MG63 (cell line): ENCODE measurements around the gene ANK3. TPM values are rescaled to one million over a fixed set of nuclear protein-coding genes. Genes with fewer than 3 reads are reported as not detected.

Experiments used
- DNase-seq: peaks from one replicate; pipeline ENCODE4 v3.0.0-alpha.2; 2020
- H3K27me3 ChIP-seq: fragments of 250-450 bp; sonication (Bioruptor Pico); 2 replicates; pipeline ENCODE4 v1.5.1; 2020; ENCODE audit warnings: mild to moderate bottlenecking, moderate library complexity
- H3K36me3 ChIP-seq: fragments of 250-450 bp; sonication (Bioruptor Pico); 2 replicates; pipeline ENCODE4 v1.5.1; 2020; ENCODE audit warnings: mild to moderate bottlenecking, moderate library complexity
- H3K4me3 ChIP-seq: fragments of 250-450 bp; sonication (Bioruptor Pico); 2 replicates; pipeline ENCODE4 v1.5.1; 2020; ENCODE audit warnings: mild to moderate bottlenecking, moderate library complexity
- H3K9me3 ChIP-seq: fragments of 250-450 bp; sonication (Bioruptor Pico); 2 replicates; pipeline ENCODE4 v1.5.1; 2020; ENCODE audit warnings: mild to moderate bottlenecking, moderate library complexity
- total RNA-seq: library from RNA; depleted of rRNA; stranded (reverse); fragments of >200 nt; shearing (Covaris generic); gene quantifications from 2 replicates; pipeline ENCODE4 v1.2.3, GENCODE V29; 2014; ENCODE audit warnings: low replicate concordance

ANK3 gene
- total RNA-seq, 1 experiment from 2014 or later: 1.7 TPM

DNA sequence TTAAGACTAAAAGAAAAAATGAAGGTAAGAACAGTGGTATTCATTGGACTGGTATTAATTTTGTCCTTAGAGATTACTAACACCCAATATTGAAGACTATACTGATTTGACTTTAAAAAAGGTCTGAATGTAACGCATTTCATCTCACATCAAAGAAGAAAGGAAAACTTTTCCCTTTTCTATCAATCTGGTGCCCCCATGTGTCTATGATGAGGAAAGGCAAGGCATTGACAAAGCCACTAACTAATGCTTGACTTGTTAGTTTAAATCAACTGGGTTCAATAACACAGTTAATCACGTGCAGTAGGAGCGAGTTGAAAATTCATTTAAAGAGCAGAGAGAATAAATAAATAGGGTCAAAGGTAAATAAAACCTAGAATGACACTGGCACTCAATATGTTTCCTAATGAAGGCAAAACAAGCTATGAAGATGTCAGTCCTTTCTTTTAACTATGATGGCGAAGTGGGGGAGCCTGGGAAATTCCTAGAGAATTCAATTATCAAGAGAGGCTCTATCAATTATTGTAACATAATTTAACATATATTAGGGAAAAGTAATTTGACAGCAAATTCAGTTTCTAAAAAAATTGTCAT, 180.9 kb downstream of the ANK3 start:
- no peak for DNase-seq
- Histone ChIP-seq H3K36me3 (no peaks in the 10 kb centered on the region), H3K27me3 (peaks cover 10% of the 10 kb centered on the region), H3K9me3 (no peaks in the 10 kb centered on the region), H3K4me3 (no peak overlapping the region)

- Histone ChIP-seq H3K9me3 (no peaks in the 10 kb centered on the region), H3K27me3 (peaks cover 5% of the 10 kb centered on the region), H3K36me3 (no peaks in the 10 kb centered on the region), H3K4me3 (no peak overlapping the region)
- no peak for DNase-seq
These were observed 181.8 kb downstream of the ANK3 start for GRCh38 chr10:60207894-60208293.

GRCh38 chr10:60206735-60207134, 182.9 kb downstream of the ANK3 start:
- Histone ChIP-seq H3K27me3 (0 out of 2 replicates have a peak, but pooled peaks cover 2% of the 10 kb centered on the region), H3K36me3 (no peaks in the 10 kb centered on the region), H3K4me3 (no peak overlapping the region), H3K9me3 (no peaks in the 10 kb centered on the region)
- no peak for DNase-seq

- H3K9me3 ChIP-seq: no peaks in the 10 kb centered on the region
- no peaks in the 10 kb centered on the region for H3K36me3 ChIP-seq
- no peak for DNase-seq
- 0 out of 2 replicates have a peak, but pooled peaks cover 2% of the 10 kb centered on the region for H3K27me3 ChIP-seq
- H3K4me3 ChIP-seq: no peak overlapping the region
These were observed 183.9 kb downstream of the ANK3 start for GRCh38 chr10:60205741-60206140.

DNA sequence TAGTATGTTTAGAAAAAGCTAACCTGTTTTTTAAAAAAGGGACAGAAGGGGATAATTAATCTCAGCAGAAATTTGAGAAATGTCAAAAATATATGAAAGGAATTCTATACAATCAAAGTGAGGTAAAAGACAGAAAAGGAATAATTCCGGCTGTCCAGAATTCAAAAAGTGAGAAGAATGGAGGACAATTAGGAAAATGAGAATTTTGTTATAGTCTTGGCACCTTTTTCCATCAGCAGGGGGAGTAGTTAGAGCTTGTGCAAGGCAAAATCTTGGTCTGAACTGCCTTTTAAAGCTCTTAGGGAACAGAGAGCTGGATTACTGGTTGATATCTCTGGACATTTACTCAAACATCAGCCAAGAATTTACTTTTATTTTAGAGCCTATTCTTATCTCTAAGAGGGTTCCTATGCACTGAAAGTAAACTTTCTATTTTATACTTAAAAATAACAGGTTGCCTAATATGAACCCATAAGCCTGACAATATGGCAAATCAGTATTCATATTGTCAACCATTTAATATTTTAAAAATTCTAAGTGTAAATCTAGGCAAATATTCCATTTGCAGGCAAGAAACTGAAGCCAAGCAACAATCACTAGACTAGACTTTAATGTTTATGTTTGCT, 185.6 kb downstream of the ANK3 start:
- DNase-seq: no peak
- Histone ChIP-seq H3K36me3 (no peaks in the 10 kb centered on the region), H3K4me3 (no peak overlapping the region), H3K27me3 (0 out of 2 replicates have a peak, but pooled peaks cover 2% of the 10 kb centered on the region), H3K9me3 (no peaks in the 10 kb centered on the region)

DNA sequence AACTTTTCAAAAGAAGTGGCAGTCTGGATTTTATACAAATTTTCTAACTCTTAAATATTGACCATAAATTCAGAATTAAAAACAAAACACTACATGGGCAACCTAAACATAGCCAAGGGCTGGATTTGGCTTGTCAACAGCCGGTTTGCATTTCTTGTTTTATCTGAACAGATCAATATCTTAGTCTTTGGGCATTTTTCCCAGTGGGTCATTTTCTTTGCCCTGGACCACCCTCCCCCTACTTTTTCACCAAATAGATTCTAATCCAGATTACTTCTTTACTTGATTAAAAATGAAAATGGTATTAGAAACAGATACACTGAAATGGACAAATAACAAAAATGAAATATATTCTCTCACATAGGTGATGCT, 189.0 kb downstream of the ANK3 start:
- H3K27me3 ChIP-seq: no peaks in the 10 kb centered on the region
- H3K9me3 ChIP-seq: no peaks in the 10 kb centered on the region
- H3K4me3 ChIP-seq: no peak overlapping the region
- no peaks in the 10 kb centered on the region for H3K36me3 ChIP-seq
- no peak for DNase-seq

DNA sequence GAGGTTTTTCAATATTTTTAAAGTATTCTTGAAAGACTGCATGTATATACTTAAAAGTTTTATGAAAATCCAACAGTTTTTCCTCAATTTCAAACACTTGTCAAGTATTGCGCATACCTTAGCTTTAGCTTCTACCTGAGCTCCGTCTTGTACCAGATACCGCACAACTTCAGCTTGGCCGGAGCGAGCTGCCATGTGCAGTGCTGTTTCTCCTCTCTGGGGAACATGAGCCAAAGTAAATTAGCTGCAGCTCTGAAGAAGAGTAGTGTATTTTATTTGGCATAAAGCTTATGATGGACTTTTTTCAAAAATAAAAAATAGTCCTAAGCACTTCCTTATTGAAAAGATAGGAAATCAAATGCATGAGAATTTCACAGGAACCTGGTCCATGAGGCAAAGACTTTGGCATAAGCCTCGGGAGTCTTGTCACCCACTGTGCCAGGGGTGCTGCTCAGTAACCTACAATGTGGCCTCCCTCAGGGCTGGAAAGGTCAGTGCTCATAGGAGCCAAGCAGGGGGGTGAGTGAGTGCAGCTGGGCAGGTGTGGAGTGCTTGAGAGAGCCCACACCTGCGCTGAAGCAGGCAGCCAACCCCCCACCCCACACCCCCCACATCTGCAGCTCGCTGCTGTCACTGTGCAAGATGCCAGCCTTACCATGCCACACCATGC, 189.5 kb downstream of the ANK3 start:
- no peak for DNase-seq

GRCh38 chr10:60197206-60197605, 192.5 kb downstream of the ANK3 start:
- no peak overlapping the region for H3K4me3 ChIP-seq
- no peaks in the 10 kb centered on the region for H3K36me3 ChIP-seq
- no peaks in the 10 kb centered on the region for H3K27me3 ChIP-seq
- no peak for DNase-seq
- H3K9me3 ChIP-seq: no peaks in the 10 kb centered on the region

More for the DNA sequence above, 189.5 kb downstream of the ANK3 start:
- Histone ChIP-seq H3K27me3 (no peaks in the 10 kb centered on the region), H3K4me3 (no peak overlapping the region), H3K36me3 (no peaks in the 10 kb centered on the region), H3K9me3 (no peaks in the 10 kb centered on the region)

- H3K36me3 ChIP-seq: no peaks in the 10 kb centered on the region
- H3K4me3 ChIP-seq: no peak overlapping the region
- DNase-seq: no peak
- no peaks in the 10 kb centered on the region for H3K27me3 ChIP-seq
- no peaks in the 10 kb centered on the region for H3K9me3 ChIP-seq
These were observed 195.3 kb downstream of the ANK3 start for GRCh38 chr10:60194421-60194820.

DNA sequence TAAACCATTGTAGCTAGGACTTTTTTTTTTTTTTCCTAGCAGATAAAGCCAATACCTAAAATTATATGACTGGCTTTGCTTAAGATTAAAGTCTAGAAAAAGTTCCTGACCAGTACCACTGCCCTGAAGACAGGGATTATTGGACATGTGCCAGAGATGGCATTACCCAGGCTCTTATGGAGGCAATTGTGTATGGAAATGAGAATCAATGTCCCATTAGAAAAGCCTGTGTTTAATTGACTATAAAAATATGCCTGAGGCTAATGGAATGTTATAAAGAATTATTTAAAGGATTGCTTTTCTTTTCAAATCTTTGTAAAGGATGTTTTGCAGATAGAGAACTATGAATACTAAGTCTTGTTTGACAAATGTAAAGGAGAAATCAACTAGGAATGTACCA, 196.7 kb downstream of the ANK3 start:
- H3K9me3 ChIP-seq: no peaks in the 10 kb centered on the region
- DNase-seq: no peak
- no peaks in the 10 kb centered on the region for H3K27me3 ChIP-seq
- no peak overlapping the region for H3K4me3 ChIP-seq
- no peaks in the 10 kb centered on the region for H3K36me3 ChIP-seq

DNA sequence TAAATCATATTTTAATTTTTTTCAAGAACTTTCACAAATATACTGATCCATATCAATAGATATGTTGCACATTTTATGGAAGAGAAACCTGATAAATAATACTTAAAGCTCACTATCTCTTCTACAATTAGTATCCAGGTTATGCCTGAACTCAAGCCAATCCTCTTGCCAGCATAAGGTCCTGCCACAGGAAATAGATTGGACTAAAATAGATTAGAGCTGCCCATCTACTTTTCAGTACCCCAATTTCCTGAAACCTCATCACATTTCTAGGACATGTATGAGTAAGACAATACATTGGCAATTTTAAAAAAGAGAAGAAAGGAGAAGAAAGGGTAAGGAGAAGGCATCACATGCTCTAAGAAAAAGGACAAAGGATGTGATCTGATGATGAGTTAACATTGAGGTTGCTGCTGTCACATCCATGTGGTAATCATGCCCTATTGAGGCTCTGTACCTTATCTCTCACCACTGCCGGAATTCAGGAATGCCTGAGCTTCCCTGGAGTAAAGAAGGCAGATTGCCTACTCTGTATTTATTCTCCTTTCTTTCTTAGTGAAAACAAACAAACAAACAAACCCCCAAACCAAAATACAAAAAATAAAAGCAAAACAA, 199.7 kb downstream of the ANK3 start:
- DNase-seq: no peak
- Histone ChIP-seq H3K4me3 (no peak overlapping the region), H3K9me3 (no peaks in the 10 kb centered on the region), H3K27me3 (no peaks in the 10 kb centered on the region), H3K36me3 (no peaks in the 10 kb centered on the region)

GRCh38 chr10:60188548-60188947, 201.1 kb downstream of the ANK3 start:
- Histone ChIP-seq H3K36me3 (no peaks in the 10 kb centered on the region), H3K9me3 (no peaks in the 10 kb centered on the region), H3K27me3 (no peaks in the 10 kb centered on the region), H3K4me3 (no peak overlapping the region)
- no peak for DNase-seq

DNA sequence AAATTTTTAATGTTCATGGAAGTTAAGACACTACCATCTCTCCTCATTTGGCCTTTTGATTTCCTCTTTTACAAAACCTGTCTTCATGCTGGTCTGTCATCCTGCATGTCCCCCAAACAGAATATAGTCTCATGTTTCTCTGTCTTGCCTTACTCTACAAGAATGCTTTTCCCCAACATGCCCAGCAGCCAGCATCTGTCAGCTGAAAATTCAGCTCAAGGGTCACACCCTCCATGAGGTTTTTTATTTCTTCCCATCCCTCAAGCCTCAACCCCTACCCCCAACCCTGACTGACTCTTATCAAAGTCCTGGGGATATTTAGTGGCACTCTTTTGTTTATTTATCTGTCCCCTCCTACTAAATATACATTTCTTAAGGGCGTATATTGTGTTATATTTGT, 202.0 kb downstream of the ANK3 start:
- H3K9me3 ChIP-seq: no peaks in the 10 kb centered on the region
- no peaks in the 10 kb centered on the region for H3K27me3 ChIP-seq
- H3K36me3 ChIP-seq: no peaks in the 10 kb centered on the region
- no peak overlapping the region for H3K4me3 ChIP-seq
- no peak for DNase-seq

DNA sequence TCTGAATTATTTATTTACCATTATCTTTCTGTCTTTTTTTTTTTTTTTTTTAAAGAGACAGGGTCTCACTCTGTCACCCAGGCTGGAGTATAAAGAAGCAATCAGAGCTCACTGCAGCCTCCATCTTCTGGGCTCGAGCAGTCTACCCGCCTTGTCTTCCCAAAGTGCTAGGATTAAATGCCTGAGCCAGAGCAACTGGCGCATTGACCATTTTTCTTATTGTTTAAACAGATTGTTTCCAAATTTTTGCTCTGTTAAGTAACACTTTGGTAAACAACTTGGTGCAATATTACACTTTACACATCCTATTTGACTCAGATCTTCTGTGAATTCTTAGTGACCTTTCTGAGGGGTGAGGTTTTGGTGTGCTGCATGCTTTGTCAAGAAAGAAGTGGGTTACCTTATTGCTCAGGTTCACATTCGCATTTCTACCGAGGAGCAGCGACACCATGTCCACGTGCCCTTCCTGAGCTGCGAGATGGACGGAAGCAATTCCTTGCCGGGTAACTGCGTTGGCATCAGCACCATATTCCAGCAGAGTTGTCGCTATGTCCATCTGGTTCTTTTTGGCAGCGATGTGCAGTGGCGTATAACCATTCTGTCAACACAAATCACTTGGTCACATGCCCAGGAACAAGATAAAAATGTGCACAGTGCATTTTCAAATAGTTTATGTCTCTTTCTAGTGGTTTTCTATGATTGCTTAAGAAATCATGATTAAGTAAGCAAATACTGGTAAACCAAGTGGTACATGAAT, 203.2 kb downstream of the ANK3 start:
- H3K4me3 ChIP-seq: no peak overlapping the region
- DNase-seq: peak; percentile 52
- H3K9me3 ChIP-seq: no peaks in the 10 kb centered on the region
- no peaks in the 10 kb centered on the region for H3K27me3 ChIP-seq
- H3K36me3 ChIP-seq: no peaks in the 10 kb centered on the region

GRCh38 chr10:60185421-60185820, 204.3 kb downstream of the ANK3 start:
- no peaks in the 10 kb centered on the region for H3K36me3 ChIP-seq
- no peak overlapping the region for H3K4me3 ChIP-seq
- DNase-seq: no peak
- H3K9me3 ChIP-seq: no peaks in the 10 kb centered on the region
- H3K27me3 ChIP-seq: no peaks in the 10 kb centered on the region

GRCh38 chr10:60182691-60183090, 207.0 kb downstream of the ANK3 start:
- H3K9me3 ChIP-seq: no peaks in the 10 kb centered on the region
- no peak overlapping the region for H3K4me3 ChIP-seq
- H3K36me3 ChIP-seq: no peaks in the 10 kb centered on the region
- peak; percentile 36 for DNase-seq
- no peaks in the 10 kb centered on the region for H3K27me3 ChIP-seq

DNA sequence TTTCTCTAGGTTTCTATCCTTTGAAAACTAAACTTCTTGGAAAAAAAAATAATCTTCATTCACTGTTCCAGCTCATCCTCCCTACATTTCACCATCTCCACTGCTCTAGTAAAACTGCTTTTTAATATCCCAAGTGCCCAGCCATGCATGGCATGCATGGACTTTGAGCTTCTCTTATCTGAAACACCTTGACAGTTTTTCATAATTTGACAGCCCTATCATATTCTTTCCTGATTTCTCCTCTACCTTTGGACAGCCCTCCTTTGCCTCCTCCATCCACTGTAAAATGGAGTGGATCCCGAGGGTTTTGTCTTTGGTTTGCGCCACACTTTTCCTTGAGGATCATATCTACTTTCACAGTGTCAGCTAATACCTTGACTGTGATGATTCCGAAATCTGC, 212.8 kb downstream of the ANK3 start:
- Histone ChIP-seq H3K36me3 (no peaks in the 10 kb centered on the region), H3K27me3 (no peaks in the 10 kb centered on the region), H3K9me3 (no peaks in the 10 kb centered on the region), H3K4me3 (no peak overlapping the region)
- no peak for DNase-seq
